SK-N-SH (cell line): Measurements from ENCODE around the gene CSRNP2.

ENCODE experiments used
- CTCF ChIP-seq: fragments of 200-600 bp; sonication (generic); IDR thresholded peaks from 2 replicates; pipeline ENCODE4 v1.6.1; 2017; ENCODE audit warnings: antibody characterized with exemption, mild to moderate bottlenecking, moderate library complexity
- JUND ChIP-seq: IDR thresholded peaks from 2 replicates; pipeline ENCODE4 v1.4.0; 2012
- NRF1 ChIP-seq: IDR thresholded peaks from 2 replicates; pipeline ENCODE4 v1.6.1; 2012; ENCODE audit warnings: low read depth, mild to moderate bottlenecking, low read length
- REST ChIP-seq: IDR thresholded peaks from 2 replicates; pipeline ENCODE4 v1.6.1; 2012; ENCODE audit warnings: mild to moderate bottlenecking, low read depth, low read length, moderate library complexity

DNA sequence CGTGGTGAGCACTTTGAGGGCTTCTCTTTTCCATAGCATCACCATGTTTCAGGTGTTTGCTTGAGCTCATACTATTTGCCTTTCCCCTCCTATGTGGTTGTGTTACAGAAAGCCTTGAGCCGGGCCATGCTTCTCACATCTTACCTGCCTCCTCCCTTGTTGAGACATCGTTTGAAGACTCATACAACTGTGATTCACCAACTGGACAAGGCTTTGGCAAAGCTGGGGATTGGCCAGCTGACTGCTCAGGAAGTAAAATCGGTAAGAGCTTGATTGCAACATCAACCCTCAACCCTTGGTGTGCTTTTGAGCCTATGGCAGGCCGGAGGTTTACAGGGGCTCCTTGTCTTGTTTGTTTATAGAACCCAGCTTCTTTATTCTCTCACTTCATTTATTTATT is 27.2 kb downstream of the CSRNP2 start:
- TF ChIP-seq CTCF (no peak), JUND (no peak), NRF1 (no peak), REST (no peak)
